Gastroesophageal sphincter (tissue), 4 donors: ENCODE measurements around the gene ARHGEF7. TPM values are rescaled to one million over a fixed set of nuclear protein-coding genes. Genes with fewer than 3 reads are reported as not detected.

Experiments
- ATAC-seq: fragments of 150-250 bp; one replicate; pipeline ENCODE4 v1.9.1; 2016; ENCODE audit warnings: mild to moderate bottlenecking, moderate library complexity
- H3K27ac ChIP-seq, 4 donors: fragments of 200-600 bp; sonication (generic) in 3 of 4; 1 replicate in 3 of 4; 2 replicates in 1 of 4; pipeline ENCODE4 v1.5.1; 2016 to 2019
- H3K27me3 ChIP-seq: fragments of 200-600 bp; sonication (generic); one replicate; pipeline ENCODE4 v1.5.1; 2019
- H3K36me3 ChIP-seq, 2 donors: fragments of 200-600 bp; sonication (generic); one replicate each; pipeline ENCODE4 v1.5.1; 2019; ENCODE audit warnings: control low read depth in 1 of 2
- H3K4me1 ChIP-seq, 3 donors: fragments of 200-600 bp; sonication (generic); 1 replicate in 2 of 3; 2 replicates in 1 of 3; pipeline ENCODE4 v1.5.1; 2016 to 2019; ENCODE audit warnings: control low read depth in 2 of 3
- H3K4me3 ChIP-seq, 2 donors: fragments of 200-600 bp; sonication (generic); one replicate each; pipeline ENCODE4 v1.5.1; 2019; ENCODE audit warnings: mild to moderate bottlenecking in 1 of 2, moderate library complexity in 1 of 2
- H3K9me3 ChIP-seq, 3 donors: fragments of 200-600 bp; sonication (generic); one replicate each; pipeline ENCODE4 v1.5.1; 2017 to 2019; ENCODE audit warnings: control low read depth in 2 of 3
- EP300 ChIP-seq: sonication (generic); formaldehyde crosslinking; IDR thresholded peaks from one replicate; pipeline ENCODE4 v1.6.1; 2017; ENCODE audit warnings: antibody characterized with exemption, mild to moderate bottlenecking
- POLR2A ChIP-seq, 2 donors: fragments of 450-650 bp; IDR thresholded peaks; one replicate each; pipeline ENCODE4 v1.6.1; 2017; ENCODE audit warnings: antibody characterized with exemption in 2 of 2, mild to moderate bottlenecking in 2 of 2, moderate library complexity in 1 of 2
- POLR2AphosphoS5 ChIP-seq: sonication (generic); formaldehyde crosslinking; IDR thresholded peaks from one replicate; pipeline ENCODE4 v1.6.1; 2017; ENCODE audit warnings: antibody characterized with exemption
- WGBS, 2 donors: methylation state at CpG; one replicate each; pipeline ENCODE4 v1.1.5; 2018; ENCODE audit warnings: low coverage in 1 of 2; 5-methylcytosine and 5-hydroxymethylcytosine counted together
- total RNA-seq, 4 donors: library from RNA; depleted of rRNA; stranded (reverse); fragments of >200 nt; gene quantifications; one replicate each; pipeline ENCODE4 v1.1.0, GENCODE V29; 2016
- TF ChIP-seq, protein P1 (sequence below), 4 experiments: fragments of 200-600 bp in 2 of 4; fragments of 450-650 bp in 2 of 4; sonication (generic) in 1 of 4; IDR thresholded peaks; one replicate each; pipeline ENCODE4 v1.5.1; 2017 to 2019; ENCODE audit warnings: antibody characterized with exemption in 4 of 4, mild to moderate bottlenecking in 2 of 4, moderate library complexity in 2 of 4

ARHGEF7 gene
- total RNA-seq, 4 donors from 2014 or later: 23.3 to 78.6 (median 47.2) TPM

GRCh38 chr13:111319998-111320911 lies 205.1 kb downstream of the ARHGEF7 start, which contains the start of gene TEX29:
Gene TEX29, plus strand, starts transcription at chr13:111320642. Its CDS starts 249 bp downstream, at chr13:111320891.
- no peak within 1 kb of the TSS for H3K4me3 ChIP-seq
- peaks cover 0 to 17% of the 10 kb centered on the region in 2 donors for H3K36me3 ChIP-seq
- no peaks in the 10 kb centered on the region for H3K27me3 ChIP-seq
- peak; percentile 11 for ATAC-seq
- H3K27ac ChIP-seq: no peak within 1 kb of the TSS
- H3K4me1 ChIP-seq: no peaks in the 10 kb centered on the region
- TF ChIP-seq EP300: no peak
- 86 to 94% methylated on average over 4 of the region's 35 CpGs for WGBS, 2 donors
- H3K9me3 ChIP-seq: no peaks in the 10 kb centered on the region

DNA sequence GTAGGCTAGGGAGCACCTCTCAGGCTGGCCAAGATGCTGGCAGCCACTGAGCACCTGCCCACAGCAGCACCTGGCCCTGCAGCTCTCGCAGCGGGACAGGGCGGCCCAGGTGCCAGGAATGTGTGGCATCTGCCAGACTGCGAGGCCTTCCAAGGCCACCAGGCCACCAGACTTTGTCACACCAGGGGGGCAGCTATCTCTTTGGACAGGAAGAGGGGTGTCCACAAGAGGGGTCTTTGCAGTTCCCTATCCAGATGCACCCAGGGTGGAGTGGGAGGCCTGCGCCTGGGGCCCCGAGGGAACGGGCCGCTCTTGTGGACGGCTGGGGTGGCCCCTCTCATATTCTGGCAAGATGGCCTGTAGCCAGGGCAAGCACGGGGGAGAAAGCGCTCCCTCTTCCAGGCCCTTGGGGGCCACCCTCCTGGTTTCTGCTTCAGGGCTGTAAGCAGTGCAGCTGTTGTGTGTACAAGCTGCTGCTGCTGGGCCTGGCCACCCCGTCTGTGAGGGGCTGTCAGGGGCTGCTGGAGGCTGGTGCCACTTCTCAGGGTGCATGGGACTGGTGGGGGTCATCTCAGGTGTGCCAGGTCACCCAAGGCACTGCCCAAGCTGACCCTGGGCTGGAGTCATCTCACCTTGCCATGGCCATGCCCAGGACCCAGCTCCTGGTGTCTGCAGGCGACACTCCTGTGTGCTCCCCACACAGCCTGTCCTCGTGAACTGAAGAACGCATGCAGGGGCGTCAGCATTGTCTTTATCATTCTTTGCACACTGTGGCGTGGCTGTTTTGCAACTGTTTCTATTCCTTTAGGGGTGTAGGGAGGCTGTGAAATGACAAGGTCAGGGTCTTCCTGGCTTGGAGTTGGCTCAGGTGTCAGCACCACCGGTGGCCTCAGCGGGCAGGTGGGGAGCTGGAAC lies 207.1 kb downstream of the ARHGEF7 start:
- Histone ChIP-seq H3K4me3 (no peak overlapping the region), H3K9me3 (no peaks in the 10 kb centered on the region), H3K36me3 (peaks cover 0 to under 1% of the 10 kb centered on the region in 2 donors), H3K4me1 (no peaks in the 10 kb centered on the region), H3K27me3 (no peaks in the 10 kb centered on the region), H3K27ac (no peak overlapping the region)
- TF ChIP-seq POLR2AphosphoS5 (no peak), EP300 (no peak), POLR2A (IDR thresholded peaks at IDR 0.05) (no peak)
- TF ChIP-seq, protein P1, sequence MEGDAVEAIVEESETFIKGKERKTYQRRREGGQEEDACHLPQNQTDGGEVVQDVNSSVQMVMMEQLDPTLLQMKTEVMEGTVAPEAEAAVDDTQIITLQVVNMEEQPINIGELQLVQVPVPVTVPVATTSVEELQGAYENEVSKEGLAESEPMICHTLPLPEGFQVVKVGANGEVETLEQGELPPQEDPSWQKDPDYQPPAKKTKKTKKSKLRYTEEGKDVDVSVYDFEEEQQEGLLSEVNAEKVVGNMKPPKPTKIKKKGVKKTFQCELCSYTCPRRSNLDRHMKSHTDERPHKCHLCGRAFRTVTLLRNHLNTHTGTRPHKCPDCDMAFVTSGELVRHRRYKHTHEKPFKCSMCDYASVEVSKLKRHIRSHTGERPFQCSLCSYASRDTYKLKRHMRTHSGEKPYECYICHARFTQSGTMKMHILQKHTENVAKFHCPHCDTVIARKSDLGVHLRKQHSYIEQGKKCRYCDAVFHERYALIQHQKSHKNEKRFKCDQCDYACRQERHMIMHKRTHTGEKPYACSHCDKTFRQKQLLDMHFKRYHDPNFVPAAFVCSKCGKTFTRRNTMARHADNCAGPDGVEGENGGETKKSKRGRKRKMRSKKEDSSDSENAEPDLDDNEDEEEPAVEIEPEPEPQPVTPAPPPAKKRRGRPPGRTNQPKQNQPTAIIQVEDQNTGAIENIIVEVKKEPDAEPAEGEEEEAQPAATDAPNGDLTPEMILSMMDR (IDR thresholded peaks at IDR 0.05): no peak
- 67 to 100% methylated on average over 1 to 3 of the region's 19 CpGs for WGBS, 2 donors
- no peak for ATAC-seq

GRCh38 chr13:111322916-111323331 lies 207.8 kb downstream of the ARHGEF7 start:
- H3K4me3 ChIP-seq: no peak overlapping the region
- no peak overlapping the region for H3K27ac ChIP-seq
- no peaks in the 10 kb centered on the region for H3K4me1 ChIP-seq
- H3K36me3 ChIP-seq: no peaks in the 10 kb centered on the region
- WGBS, 2 donors: 40 to 83% methylated on average over 2 to 3 of the region's 7 CpGs
- no peaks in the 10 kb centered on the region for H3K27me3 ChIP-seq
- no peaks in the 10 kb centered on the region for H3K9me3 ChIP-seq
- TF ChIP-seq POLR2AphosphoS5: no peak
- TF ChIP-seq, protein P1 (IDR thresholded peaks at IDR 0.05): no peak
- TF ChIP-seq POLR2A (IDR thresholded peaks at IDR 0.05): no peak
- no peak for TF ChIP-seq EP300
- no peak for ATAC-seq

GRCh38 chr13:111323549-111323948 lies 208.4 kb downstream of the ARHGEF7 start:
- no peak for ATAC-seq
- H3K36me3 ChIP-seq: peaks cover 0 to 4% of the 10 kb centered on the region in 2 donors
- WGBS, 2 donors: 68% methylated on average over 13 of the region's 14 CpGs; no CpG with 5 or more reads in 1 of the 2 donors
- no peak overlapping the region for H3K4me3 ChIP-seq
- H3K9me3 ChIP-seq: no peaks in the 10 kb centered on the region
- TF ChIP-seq EP300 (no peak), POLR2AphosphoS5 (no peak), POLR2A (IDR thresholded peaks at IDR 0.05) (no peak)
- TF ChIP-seq, protein P1 (IDR thresholded peaks at IDR 0.05): no peak
- no peaks in the 10 kb centered on the region for H3K27me3 ChIP-seq
- no peak overlapping the region for H3K27ac ChIP-seq
- no peaks in the 10 kb centered on the region for H3K4me1 ChIP-seq

DNA sequence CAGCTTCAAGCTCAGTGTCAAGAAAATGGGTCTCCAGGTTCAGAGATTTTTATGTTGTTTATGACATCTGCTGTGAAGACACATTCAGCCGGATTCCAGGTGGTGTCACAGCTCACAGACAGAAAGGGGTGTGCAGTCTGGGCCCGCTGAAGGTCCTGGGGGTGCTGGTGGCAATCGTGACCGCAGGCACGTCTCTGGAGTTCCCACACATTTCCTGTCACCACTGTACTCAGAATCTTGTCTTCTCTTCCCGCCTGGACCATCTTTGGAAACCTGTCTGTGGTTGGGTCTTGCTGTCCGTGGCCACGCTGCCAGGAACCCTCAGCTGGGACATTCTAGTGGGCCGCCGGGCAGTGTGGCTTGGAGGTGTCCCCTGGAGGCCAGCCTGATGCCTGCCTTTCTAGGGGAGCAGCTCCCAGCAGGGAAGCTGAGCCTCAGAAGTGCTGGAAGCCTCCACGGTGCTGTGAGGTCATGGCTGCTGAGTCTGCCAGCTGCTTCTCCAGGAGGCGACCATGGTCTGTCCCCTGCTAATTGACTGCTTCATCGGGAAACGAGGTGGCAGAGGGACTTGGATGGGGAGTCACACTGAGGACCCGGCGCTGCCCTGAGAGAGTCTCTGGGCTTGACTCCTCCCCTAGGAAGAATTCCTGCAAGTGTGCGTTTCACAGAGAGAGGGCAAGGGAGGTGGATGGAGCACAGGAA lies 209.0 kb downstream of the ARHGEF7 start:
- 92% methylated on average over 6 of the region's 17 CpGs; no CpG with 5 or more reads in 1 of the 2 donors for WGBS, 2 donors
- TF ChIP-seq POLR2A (IDR thresholded peaks at IDR 0.05) (no peak), EP300 (no peak), POLR2AphosphoS5 (no peak)
- TF ChIP-seq, protein P1 (IDR thresholded peaks at IDR 0.05): no peak
- H3K9me3 ChIP-seq: no peaks in the 10 kb centered on the region
- no peak overlapping the region for H3K4me3 ChIP-seq
- H3K27ac ChIP-seq: no peak overlapping the region
- ATAC-seq: no peak
- peaks cover 0 to 4% of the 10 kb centered on the region in 2 donors for H3K36me3 ChIP-seq
- no peaks in the 10 kb centered on the region for H3K4me1 ChIP-seq
- H3K27me3 ChIP-seq: no peaks in the 10 kb centered on the region
